AG10803 (cell line): ENCODE data around the gene IGFL4.

ENCODE experiments used
- DNase-seq: peaks from one replicate; pipeline ENCODE4 v3.0.0; 2010; ENCODE audit warnings: low read depth
- H3K4me3 ChIP-seq: 2 replicates; pipeline ENCODE4 v1.5.1; 2011; ENCODE audit warnings: mild to moderate bottlenecking, low read length, control low read depth
- CTCF ChIP-seq: conservative IDR thresholded peaks from 2 replicates; pipeline ENCODE4 v1.5.1; 2011; ENCODE audit warnings: mild to moderate bottlenecking, low read length, control low read depth, inconsistent platforms

Gene IGFL4

GRCh38 chr19:46021531-46022041, 19.2 kb downstream of the IGFL4 start:
- no peak overlapping the region for H3K4me3 ChIP-seq
- no peak for TF ChIP-seq CTCF
- DNase-seq: no peak

- H3K4me3 ChIP-seq: no peak overlapping the region
- no peak for DNase-seq
- TF ChIP-seq CTCF: no peak
These were observed 20.0 kb downstream of the IGFL4 start for GRCh38 chr19:46020819-46021125.

GRCh38 chr19:46019270-46019669, 21.5 kb downstream of the IGFL4 start:
- no peak overlapping the region for H3K4me3 ChIP-seq
- DNase-seq: no peak
- no peak for TF ChIP-seq CTCF

GRCh38 chr19:46018729-46019251, 22.0 kb downstream of the IGFL4 start:
- H3K4me3 ChIP-seq: no peak overlapping the region
- DNase-seq: no peak
- no peak for TF ChIP-seq CTCF

- no peak for TF ChIP-seq CTCF
- no peak for DNase-seq
- H3K4me3 ChIP-seq: no peak overlapping the region
These were observed 22.7 kb downstream of the IGFL4 start for GRCh38 chr19:46017874-46018675.

GRCh38 chr19:46017095-46017429, 23.7 kb downstream of the IGFL4 start:
- no peak overlapping the region for H3K4me3 ChIP-seq
- no peak for DNase-seq
- TF ChIP-seq CTCF: no peak

GRCh38 chr19:46016426-46017094, 24.2 kb downstream of the IGFL4 start:
- peak; percentile 64 for DNase-seq
- peak overlapping the region; percentile 69 for H3K4me3 ChIP-seq
- TF ChIP-seq CTCF: peak; percentile 77
